Kidney (tissue), 14 donors: ENCODE data around the gene GNGT1. TPM values are rescaled to one million over a fixed set of nuclear protein-coding genes. Genes with fewer than 3 reads are reported as not detected.

Experiments
- DNase-seq, 5 donors: peaks; one replicate each; pipeline ENCODE4 v3.0.0-alpha.2; 2013 to 2020
- FAIRE-seq: peaks from 2 replicates; lab custom pipeline; 2012; peaks lifted over from hg19 to GRCh38; lab: Jason Lieb, UNC
- H3K27ac ChIP-seq, 2 donors: one replicate each; pipeline ENCODE4 v1.7.0; 2013; ENCODE audit warnings: low read depth in 2 of 2, low read length in 2 of 2, inconsistent platforms in 1 of 2
- H3K27me3 ChIP-seq: one replicate; pipeline ENCODE4 v1.7.1; 2013; ENCODE audit warnings: low read length, inconsistent platforms; ENCODE audit not compliant: control insufficient read depth, insufficient read depth
- H3K36me3 ChIP-seq, 3 donors: one replicate each; pipeline versions ENCODE4 v1.7.0 to v1.7.1; 2013; ENCODE audit warnings: low read length in 3 of 3, control low read depth in 1 of 3, inconsistent platforms in 1 of 3; ENCODE audit not compliant: insufficient read depth in 3 of 3, control insufficient read depth in 2 of 3
- H3K4me1 ChIP-seq, 3 donors: one replicate each; pipeline versions ENCODE4 v1.7.0 to v1.7.1; 2013; ENCODE audit warnings: low read length in 3 of 3, inconsistent platforms in 1 of 3, low read depth in 1 of 3; ENCODE audit not compliant: control insufficient read depth in 2 of 3, insufficient read depth in 2 of 3
- H3K4me3 ChIP-seq, 3 donors: one replicate each; pipeline versions ENCODE4 v1.7.0 to v1.8.1; 2013; ENCODE audit warnings: low read length in 3 of 3, control low read depth in 1 of 3, inconsistent platforms in 1 of 3
- H3K9ac ChIP-seq, 3 donors: one replicate each; pipeline versions ENCODE4 v1.7.0 to v1.7.1; 2013; ENCODE audit warnings: low read length in 3 of 3, control low read depth in 1 of 3, inconsistent platforms in 1 of 3
- H3K9me3 ChIP-seq, 3 donors: one replicate each; pipeline versions ENCODE4 v1.7.0 to v1.7.1; 2013; ENCODE audit warnings: low read length in 3 of 3, control low read depth in 1 of 3, inconsistent platforms in 1 of 3; ENCODE audit not compliant: control insufficient read depth in 2 of 3, insufficient read depth in 1 of 3
- intact Hi-C: fragments of 100-400 bp; cut with DNase I; formaldehyde crosslinking; loops from one replicate; pipeline ENCODE4 v1.11.1; 2022
- polyA plus RNA-seq: library from polyadenylated mRNA; stranded (reverse); fragments of 350-450 nt; fragmentation: Illumina TruSeq; extraction: RNeasy Lipid Tissue Mini Kit (QIAGEN cat#74804); gene quantifications from one replicate; pipeline ENCODE4 v1.2.3, GENCODE V29; 2014; ENCODE audit warnings: low read depth, low replicate concordance; ENCODE audit not compliant: insufficient read depth
- total RNA-seq: library from RNA; stranded (reverse); fragmentation: NEBNext Ultra II Directional; extraction: Animal tissue kit (Norgen Biotek cat#: 25700); gene quantifications from one replicate; pipeline ENCODE4 v1.2.1, GENCODE V29; 2021
- TF ChIP-seq, protein P1 (sequence below): IDR thresholded peaks from 3 replicates; pipeline ENCODE4 v1.5.1; 2012; ENCODE audit warnings: mild to moderate bottlenecking, moderate library complexity, borderline replicate concordance; ENCODE audit not compliant: insufficient read depth; ENCODE audit errors: extremely low read depth
- donor health status: control.
- donor health status: control.
- donor health status: control.
- donor health status: control.
- donor health status: control.
- donor health status: DM: yes; HTN: yes; CAD: no.
- donor health status: Normal renal cell carcinoma (clear cell type).

GNGT1 gene
- total and polyA plus RNA-seq, 2 donors from 2014 or later, result 0.35 TPM; not detected in 1

- no peaks in the 10 kb centered on the region for H3K27me3 ChIP-seq
- no peaks in the 10 kb centered on the region for H3K4me1 ChIP-seq
- no peak for FAIRE-seq
- TF ChIP-seq, protein P1, sequence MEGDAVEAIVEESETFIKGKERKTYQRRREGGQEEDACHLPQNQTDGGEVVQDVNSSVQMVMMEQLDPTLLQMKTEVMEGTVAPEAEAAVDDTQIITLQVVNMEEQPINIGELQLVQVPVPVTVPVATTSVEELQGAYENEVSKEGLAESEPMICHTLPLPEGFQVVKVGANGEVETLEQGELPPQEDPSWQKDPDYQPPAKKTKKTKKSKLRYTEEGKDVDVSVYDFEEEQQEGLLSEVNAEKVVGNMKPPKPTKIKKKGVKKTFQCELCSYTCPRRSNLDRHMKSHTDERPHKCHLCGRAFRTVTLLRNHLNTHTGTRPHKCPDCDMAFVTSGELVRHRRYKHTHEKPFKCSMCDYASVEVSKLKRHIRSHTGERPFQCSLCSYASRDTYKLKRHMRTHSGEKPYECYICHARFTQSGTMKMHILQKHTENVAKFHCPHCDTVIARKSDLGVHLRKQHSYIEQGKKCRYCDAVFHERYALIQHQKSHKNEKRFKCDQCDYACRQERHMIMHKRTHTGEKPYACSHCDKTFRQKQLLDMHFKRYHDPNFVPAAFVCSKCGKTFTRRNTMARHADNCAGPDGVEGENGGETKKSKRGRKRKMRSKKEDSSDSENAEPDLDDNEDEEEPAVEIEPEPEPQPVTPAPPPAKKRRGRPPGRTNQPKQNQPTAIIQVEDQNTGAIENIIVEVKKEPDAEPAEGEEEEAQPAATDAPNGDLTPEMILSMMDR, result no peak
- intact Hi-C loops, result no loop called here
- DNase-seq, result no peak
- no peak overlapping the region for H3K9ac ChIP-seq
- no peaks in the 10 kb centered on the region for H3K9me3 ChIP-seq
- no peaks in the 10 kb centered on the region for H3K36me3 ChIP-seq
- no peak overlapping the region for H3K4me3 ChIP-seq
- no peak overlapping the region for H3K27ac ChIP-seq
Observed at GRCh38 chr7:93937818-93938217, 31.5 kb downstream of the GNGT1 start.

- DNase-seq, result no peak
- Histone ChIP-seq H3K9ac (no peak overlapping the region), H3K36me3 (no peaks in the 10 kb centered on the region), H3K27ac (no peak overlapping the region), H3K4me1 (no peaks in the 10 kb centered on the region), H3K4me3 (no peak overlapping the region), H3K27me3 (no peaks in the 10 kb centered on the region), H3K9me3 (no peaks in the 10 kb centered on the region)
- FAIRE-seq, result no peak
- TF ChIP-seq, protein P1, result no peak
- intact Hi-C loops, result no loop called here
Observed at GRCh38 chr7:93938293-93938692, 31.9 kb downstream of the GNGT1 start.

DNA sequence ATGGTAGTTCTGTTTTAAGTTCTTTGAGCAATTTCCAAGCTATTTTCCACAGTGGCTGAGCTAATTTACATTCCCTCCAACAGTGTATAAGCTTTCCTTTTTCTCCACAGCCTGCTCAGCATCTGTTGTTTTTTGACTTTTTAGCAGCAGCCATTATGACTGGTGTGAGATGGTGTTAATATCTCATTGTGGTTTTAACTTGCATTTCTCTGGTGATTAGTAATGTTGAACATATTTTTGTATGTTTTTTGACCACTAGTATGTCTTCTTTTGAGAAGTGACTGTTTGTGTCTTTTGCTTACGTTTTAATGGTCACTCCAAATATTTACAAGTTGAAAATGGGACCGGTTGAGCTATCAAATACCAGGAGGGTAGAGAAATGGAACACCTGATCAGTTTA is 35.6 kb downstream of the GNGT1 start:
- H3K27ac ChIP-seq, result no peak overlapping the region
- H3K4me1 ChIP-seq, result no peaks in the 10 kb centered on the region
- no peaks in the 10 kb centered on the region for H3K27me3 ChIP-seq
- FAIRE-seq (no peak), DNase-seq (no peak)
- TF ChIP-seq, protein P1, result no peak
- intact Hi-C loops, result no loop called here
- no peak overlapping the region for H3K9ac ChIP-seq
- H3K9me3 ChIP-seq, result no peaks in the 10 kb centered on the region
- no peaks in the 10 kb centered on the region for H3K36me3 ChIP-seq
- no peak overlapping the region for H3K4me3 ChIP-seq
